NCI-H2171 treated with DMSO at 0.1 percent for 48 hours (cell line): ENCODE results near the gene CWC27.
"Not testable (repeated sequence)": the region's sequence is repeated elsewhere in the genome, so short reads cannot be mapped to it uniquely, and the experiment has no call there.

ENCODE experiments used
- DNase-seq: peaks from one replicate; lab custom pipeline; 2025; lab: John Stamatoyannopoulos, UW

CWC27 gene

GRCh38 chr5:64788156-64788555, 19.4 kb downstream of the CWC27 start:
- DNase-seq: no peak

DNA sequence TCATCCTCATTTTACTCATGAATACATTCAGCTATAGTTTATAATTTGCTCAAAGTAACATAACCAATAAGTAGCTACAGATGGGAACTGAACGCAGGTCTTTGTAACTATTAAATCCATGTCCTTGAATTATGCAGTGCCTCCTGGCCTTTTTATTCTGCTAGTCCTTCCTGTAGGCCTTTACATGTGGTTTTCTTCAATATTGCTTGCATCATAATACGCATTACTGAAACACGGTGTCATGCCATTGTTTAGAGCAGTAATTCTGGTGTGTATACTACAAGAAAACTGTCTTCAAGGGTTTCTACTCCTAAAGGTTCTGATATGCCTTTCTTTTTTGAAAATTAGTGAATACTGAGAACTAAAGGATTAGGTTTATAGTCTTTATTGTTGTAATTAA, 20.7 kb downstream of the CWC27 start:
- DNase-seq: no peak

- no peak for DNase-seq
These were observed 21.5 kb downstream of the CWC27 start for GRCh38 chr5:64790210-64790609.

DNA sequence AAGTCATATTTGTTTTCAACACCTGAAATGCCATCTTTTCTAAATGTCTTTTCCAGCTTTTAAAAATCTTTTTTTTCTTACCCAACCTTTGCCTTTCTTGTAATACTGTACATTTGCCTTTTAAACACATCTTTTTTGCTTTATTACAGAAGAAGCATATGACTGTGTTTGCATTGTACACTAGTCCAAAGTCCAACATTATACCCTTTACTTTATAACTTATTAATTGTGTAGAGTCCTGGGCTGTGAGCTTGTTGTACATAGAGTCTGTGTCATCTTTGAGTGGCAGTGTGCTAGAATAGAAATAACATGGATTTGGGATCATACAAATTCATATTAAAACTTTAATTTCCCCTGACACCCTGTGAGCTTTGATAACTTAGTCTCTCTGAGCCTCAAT, 23.7 kb downstream of the CWC27 start:
- no peak for DNase-seq

- DNase-seq: no peak
These were observed 25.5 kb downstream of the CWC27 start for GRCh38 chr5:64794053-64794770.

DNA sequence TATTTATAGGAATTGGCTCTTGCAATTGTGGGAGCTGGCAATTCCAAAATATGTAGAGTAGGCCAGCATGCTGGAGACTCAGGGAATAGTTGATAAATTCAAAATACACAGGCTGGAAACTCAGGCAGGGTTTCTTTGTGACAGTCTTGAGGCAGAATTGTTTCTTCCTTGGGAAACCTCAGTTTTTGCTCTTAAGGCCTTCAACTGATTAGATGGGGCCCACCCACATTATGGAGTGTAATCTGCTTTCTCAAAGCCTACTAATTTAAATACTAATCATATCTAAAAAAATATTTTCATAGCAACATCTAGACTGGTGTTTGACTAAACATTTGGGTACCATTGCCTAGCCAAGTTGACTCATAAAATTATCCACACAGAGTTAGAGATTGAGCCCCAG, 27.6 kb downstream of the CWC27 start:
- DNase-seq: no peak

GRCh38 chr5:64800926-64801325, 32.2 kb downstream of the CWC27 start:
- no peak for DNase-seq

- no peak for DNase-seq
These were observed 37.8 kb downstream of the CWC27 start for GRCh38 chr5:64806537-64806936.

DNA sequence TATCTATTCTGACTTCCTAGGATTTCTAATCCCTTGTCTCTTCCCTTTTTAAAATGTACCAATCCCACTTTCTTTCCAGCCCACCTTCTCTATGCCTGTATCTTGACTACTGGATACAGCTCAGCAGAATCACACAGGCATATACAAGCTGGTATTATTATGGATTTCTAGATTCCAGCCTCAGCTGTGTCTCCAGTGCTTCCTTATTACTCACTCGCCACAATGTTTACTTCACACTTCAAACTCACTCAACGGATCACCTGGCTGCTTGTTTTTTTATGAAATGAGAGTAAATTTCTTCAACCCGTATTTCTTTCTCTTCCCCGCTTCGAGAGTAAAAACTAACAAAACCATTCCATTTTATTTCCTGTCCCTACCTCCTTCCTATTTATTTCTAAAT, 38.8 kb downstream of the CWC27 start:
- DNase-seq: no peak

DNA sequence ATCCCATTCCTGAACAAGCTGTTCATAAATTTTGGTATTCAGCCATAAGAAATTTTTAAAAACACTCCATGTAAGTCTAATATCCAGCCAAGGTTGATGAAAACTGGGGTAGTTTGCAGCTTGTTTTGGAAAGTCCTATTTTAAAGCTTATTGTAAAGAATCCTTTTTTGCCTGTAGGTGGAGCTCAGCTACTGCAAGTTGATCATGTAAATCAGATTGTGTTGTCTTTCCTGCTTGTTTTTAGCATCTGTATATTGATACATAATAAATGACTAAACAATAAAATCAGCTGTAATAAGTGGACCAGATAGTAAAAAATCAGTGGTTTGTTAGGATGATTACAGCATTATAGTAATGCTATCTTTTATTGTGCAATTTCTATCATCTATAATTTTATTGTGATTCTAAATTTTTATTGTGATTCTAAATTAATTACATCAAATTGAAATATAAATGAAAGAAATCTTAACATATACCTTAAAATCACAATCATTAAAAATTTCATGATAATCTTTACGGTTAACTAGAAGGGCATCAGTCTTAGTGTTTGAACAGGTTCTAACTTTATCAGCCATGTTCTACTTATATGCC, 42.4 kb downstream of the CWC27 start:
- DNase-seq: peak; percentile 53

DNA sequence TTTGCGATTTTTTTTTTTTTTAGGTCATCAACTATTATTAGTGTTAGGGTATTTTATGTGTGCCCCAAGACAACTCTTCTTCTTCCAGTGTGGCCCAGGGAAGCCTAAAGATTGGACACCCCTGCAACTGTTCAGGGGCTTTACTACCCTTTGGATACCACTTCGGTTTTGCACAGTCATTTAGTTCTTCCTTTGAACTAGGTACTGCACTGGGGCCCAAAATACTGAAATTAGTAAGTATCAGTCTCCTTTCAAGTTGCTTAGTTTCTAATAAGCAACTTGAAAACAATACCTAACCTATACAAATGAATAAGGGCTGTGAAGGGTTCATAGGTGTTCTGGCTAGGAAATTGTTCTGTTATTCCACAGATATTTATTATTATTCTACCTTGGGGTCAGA, 45.3 kb downstream of the CWC27 start:
- no peak for DNase-seq

DNA sequence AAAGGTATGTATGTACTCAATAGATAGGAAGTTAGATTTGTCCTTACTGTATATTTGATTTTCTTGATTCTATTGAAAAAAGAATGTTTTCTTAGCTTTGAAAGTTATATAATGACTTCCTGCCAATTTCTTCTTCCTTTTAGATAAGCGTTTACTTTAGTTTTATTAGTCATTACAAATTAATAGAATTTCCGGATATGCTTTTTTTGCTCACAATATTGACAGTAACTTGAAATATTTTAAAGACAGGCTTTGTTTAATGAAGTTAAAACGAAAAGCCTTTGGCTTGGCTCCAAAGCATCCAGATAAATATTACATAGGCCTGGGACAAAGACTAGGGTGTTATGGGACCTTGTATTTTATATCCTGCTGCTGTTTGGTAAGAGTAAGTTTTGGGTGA, 49.5 kb downstream of the CWC27 start:
- no peak for DNase-seq

DNA sequence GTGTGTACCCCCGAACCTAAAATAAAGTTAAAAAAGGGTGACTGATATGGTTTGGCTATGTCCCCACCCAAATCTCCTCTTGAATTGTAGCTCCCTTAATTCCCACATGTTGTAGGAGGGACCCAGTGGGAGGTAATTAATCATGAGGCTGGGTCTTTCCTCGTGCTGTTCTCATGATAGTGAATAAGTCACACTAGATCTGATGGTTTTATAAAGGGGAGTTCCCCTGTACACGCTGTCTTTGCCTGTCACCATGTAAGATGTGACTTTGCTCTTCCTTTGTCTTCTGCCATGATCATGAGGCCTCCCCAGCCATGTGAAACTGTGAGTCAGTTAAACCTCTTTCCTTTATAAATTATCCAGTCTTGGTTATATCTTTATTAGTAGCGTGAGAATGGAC, 50.6 kb downstream of the CWC27 start:
- not testable (repeated sequence) for DNase-seq

GRCh38 chr5:64822320-64822719, 53.6 kb downstream of the CWC27 start:
- DNase-seq: no peak

GRCh38 chr5:64826541-64826940, 57.8 kb downstream of the CWC27 start:
- DNase-seq: no peak

DNA sequence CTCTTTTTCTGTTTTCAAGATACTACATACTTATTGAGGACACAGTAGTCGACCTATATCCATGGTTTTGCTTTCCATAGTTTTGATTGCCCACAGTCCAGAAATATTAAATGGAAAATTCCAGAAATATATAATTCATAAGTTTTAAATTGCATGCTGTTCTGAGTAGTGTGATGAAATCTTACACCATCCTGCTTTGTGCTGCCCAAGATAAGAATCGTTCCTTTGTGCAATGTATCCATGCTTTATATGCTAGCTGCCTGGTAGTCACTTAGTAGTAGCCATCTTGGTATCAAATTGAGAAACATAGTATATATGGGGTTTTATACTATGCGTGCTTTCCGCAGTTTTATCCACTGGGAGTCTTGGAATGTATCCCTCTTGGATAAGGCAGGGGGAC, 59.0 kb downstream of the CWC27 start:
- no peak for DNase-seq

GRCh38 chr5:64830650-64831049, 61.9 kb downstream of the CWC27 start:
- not testable (repeated sequence) for DNase-seq

DNA sequence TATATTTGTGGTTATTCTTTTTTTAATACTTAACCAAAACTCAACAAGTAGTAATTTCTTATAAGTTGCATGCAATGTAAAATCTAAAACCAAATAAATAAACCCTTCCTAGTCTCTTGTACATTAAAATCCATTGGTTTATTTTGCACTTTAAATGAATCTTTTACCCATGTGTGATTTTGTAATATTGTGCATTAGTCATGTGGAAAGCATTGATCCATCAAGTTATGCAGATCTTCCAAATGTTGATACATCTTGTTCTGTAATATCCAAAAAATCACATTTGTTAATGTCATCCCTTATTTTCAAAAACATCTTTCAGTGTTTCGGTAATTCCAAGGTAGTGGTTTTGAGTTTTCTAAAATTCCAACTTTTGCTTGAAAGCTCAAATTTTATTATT, 63.3 kb downstream of the CWC27 start:
- no peak for DNase-seq

DNA sequence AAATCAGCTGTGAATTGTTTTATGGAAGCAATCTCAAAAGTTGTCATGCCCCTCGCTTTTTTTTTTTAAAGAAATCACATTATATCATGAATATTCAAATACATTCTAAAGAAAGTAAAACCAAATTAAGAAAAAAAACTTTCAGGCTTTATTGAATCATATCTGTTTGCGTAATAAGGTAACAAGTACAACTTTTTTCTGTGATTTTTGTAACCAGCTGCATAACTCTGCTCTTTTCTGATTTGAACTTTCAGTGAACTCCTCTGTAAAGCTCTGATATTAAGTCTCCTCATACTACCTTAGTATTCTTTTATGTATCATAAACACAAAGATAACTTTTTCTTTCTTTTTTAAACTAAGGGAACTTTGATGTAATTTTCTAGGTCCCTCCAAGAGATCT, 65.3 kb downstream of the CWC27 start:
- DNase-seq: no peak

GRCh38 chr5:64834611-64835010, 65.9 kb downstream of the CWC27 start:
- DNase-seq: no peak

DNA sequence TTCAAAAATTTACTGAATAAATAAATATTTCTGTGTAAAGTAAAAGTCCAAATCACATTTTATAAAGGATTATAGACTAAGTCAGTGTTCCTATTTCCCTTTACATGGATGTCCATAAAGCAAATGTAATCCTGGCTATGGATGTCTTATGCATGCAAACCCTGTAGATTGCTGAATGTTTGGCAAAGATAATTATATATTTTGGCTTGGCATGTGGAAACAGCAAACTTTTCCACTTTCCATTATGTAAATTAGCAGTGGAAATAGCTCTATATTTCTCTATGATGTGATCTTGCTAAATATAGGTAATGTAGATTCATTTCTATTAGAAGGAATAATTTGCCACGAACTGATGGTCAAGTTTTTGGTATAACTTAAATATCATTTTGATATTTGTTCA, 66.5 kb downstream of the CWC27 start:
- no peak for DNase-seq

- no peak for DNase-seq
These were observed 67.5 kb downstream of the CWC27 start for GRCh38 chr5:64836190-64836755.

DNA sequence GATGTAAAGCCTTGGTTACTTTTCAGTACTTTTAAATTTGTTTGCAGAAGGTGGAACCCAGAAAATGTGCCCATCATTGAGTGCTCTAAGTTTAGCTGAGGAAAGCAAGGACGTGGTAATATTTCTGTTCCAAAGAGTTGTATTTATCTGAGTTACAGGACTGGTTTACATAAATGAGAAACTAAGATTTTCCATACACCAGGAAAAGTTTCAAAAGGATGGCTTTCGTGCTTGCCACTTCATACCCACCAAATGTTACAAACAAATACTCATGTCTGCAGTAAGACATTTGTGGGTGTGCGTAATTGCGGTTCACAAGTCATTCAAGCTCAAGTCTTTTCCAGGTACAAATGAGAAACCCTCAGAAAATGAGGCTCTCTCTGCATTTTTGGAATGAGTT, 68.1 kb downstream of the CWC27 start:
- no peak for DNase-seq

DNA sequence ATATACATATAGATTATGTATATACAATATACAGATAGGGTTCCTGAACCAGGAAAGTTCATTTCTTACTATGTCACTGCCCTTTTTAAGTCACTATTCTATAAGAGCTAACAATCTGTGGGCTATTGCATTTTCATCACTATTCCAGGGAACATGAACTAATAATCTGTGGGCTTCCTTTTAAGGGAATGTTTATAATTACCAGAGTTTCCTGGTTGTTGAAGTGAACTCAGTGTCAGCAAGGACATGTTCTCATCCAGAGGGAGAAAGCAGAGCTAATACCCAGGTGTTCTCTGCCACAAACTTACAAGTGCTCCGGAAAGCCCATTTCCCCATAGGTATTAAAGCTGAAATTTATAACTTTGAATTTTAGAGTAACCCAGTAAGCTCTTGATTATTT, 69.6 kb downstream of the CWC27 start:
- DNase-seq: no peak
